VCaP (cell line): ENCODE measurements around the gene OVAAL.

Experiments
- H3K27ac ChIP-seq: fragments of 450-650 bp; 2 replicates; pipeline ENCODE4 v1.5.1; 2017
- CTCF ChIP-seq: fragments of 450-650 bp; conservative IDR thresholded peaks from 2 replicates; pipeline ENCODE4 v1.5.1; 2017; ENCODE audit warnings: mild to moderate bottlenecking, moderate library complexity

The OVAAL gene

GRCh38 chr1:180532854-180533253 lies 25.9 kb upstream of the OVAAL start:
- TF ChIP-seq CTCF, result no peak
- no peak overlapping the region for H3K27ac ChIP-seq

DNA sequence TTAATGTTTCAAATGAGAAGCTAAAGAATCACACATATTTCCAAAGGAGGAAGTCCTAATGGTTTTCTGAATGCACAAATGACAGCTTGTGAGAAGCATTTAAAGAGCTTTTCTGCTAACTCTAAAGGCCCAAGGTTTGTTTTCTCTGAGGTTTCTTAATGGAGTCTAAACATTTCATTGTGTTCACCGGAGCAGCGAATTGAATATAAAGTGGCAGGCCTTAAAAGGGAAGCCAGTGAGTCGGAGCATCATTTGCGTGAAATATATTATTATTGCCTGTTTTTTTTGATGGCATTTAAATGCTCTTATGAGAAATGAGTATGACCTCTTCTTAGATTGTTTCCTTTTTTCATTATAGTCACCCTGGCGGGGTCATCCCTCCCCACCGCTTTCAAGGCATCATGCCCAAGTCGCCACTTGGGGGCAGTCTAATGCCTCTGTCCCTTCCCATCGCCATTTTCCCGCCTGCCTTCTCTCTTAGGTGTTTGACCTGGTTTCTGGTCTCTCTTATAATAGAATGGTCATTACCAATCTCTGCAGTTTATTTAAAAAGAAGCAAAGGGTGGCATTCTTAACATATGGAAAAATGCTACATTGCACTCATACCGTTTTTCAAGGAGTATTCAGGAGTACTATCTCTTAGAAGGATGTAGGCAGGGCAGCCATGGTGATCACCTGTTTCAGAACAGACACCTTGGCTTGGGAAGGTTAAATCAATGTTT lies 25.3 kb upstream of the OVAAL start:
- peak overlapping the region; percentile 73 for H3K27ac ChIP-seq
- TF ChIP-seq CTCF, result peak; percentile 93

DNA sequence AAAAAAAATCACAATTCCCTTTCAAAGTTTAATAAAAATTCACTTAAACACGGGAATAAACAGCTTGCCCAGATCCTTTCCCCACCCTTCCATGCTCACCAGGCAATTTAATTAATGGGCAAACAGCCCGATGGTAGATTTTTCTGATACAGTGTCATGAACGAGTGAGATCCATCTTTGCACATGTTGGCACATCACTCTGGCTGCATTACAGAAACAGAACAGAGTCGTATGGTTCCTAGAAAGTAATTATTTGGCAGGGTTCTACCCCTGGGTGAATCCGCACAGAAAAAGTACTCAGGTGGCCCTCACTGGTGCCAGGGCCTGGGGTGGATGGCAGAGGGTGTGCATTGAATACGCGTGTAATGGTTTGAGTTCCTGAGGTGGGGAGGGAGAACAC lies 24.6 kb upstream of the OVAAL start:
- TF ChIP-seq CTCF, result no peak
- peak overlapping the region; percentile 73 for H3K27ac ChIP-seq

DNA sequence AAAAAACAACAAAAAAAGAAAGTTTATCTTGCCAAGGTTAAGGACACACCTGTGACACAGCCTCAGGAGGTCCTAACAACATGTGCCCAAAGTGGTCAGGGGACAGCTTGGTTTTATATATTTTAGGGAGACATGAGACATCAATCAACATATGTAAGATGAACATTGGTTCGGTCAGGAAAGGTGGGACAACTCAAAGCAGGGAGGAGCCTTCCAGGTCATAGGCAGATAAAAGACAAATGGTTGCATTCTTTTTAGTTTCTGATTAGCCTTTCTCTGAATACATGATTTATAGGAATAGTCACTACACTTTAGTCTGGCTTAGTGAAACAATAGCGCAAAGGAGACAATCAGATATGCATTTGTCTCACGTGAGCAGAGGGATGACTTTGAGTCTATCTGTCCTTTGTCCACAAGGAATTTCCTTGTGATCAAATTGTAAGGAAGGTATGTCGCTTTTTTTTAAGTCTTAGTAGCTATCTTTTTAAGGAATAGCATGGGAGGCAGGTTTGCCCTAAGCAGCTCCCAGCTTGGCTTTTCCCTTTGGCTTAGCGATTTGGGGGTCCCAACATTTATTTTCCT lies 23.3 kb upstream of the OVAAL start:
- no peak overlapping the region for H3K27ac ChIP-seq
- no peak for TF ChIP-seq CTCF

GRCh38 chr1:180536821-180537372 lies 21.9 kb upstream of the OVAAL start:
- no peak overlapping the region for H3K27ac ChIP-seq
- no peak for TF ChIP-seq CTCF

- TF ChIP-seq CTCF, result no peak
- H3K27ac ChIP-seq, result no peak overlapping the region
These were observed 19.6 kb upstream of the OVAAL start for GRCh38 chr1:180539136-180539535.

DNA sequence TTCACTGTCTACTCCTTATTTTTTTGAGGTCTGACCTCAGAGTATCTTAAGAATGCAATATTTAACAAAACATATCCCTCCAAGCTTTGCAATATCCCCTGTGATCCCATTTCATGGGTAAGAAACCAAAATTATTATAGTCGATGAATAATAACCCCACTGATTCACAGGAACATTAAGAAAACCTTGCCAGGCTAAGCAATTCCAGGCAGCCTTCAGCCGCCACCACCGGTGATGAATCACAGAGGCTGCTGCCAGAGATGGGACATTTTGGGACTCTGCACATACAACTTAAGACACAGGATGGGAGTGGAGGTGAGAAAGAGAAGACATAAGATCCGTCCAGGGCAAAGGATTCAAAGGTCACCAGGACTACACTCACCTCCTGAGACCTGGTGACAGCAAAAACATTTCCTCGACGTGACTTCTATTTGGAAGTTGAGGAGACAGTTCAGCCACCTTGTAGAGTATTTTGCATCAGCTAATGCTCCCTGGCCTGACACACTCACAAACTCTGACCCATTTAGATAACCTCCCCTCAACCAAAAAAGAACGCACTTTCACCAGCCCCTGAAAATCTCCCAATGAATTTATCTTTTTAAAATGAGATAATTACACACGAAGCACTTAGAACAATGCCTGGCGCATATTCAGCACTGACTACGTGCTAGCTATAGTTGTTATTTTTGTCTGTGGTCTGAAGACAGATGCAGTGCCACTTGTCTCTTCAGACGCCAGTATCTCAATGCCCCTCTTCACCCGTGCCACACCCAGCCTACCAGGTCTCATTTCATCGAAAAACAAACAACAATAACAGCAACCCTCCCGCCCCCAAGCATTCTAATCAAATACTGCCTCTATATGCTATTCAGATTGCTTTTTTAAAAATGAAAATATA lies 17.8 kb upstream of the OVAAL start:
- no peak overlapping the region for H3K27ac ChIP-seq
- TF ChIP-seq CTCF, result no peak
